ENCODE data around the gene SIPA1L3. TPM values are rescaled to one million over a fixed set of nuclear protein-coding genes. Genes with fewer than 3 reads are reported as not detected.
"Not testable (repeated sequence)": the region's sequence is repeated elsewhere in the genome, so short reads cannot be mapped to it uniquely, and the experiment has no call there.

The SIPA1L3 gene, protein sequence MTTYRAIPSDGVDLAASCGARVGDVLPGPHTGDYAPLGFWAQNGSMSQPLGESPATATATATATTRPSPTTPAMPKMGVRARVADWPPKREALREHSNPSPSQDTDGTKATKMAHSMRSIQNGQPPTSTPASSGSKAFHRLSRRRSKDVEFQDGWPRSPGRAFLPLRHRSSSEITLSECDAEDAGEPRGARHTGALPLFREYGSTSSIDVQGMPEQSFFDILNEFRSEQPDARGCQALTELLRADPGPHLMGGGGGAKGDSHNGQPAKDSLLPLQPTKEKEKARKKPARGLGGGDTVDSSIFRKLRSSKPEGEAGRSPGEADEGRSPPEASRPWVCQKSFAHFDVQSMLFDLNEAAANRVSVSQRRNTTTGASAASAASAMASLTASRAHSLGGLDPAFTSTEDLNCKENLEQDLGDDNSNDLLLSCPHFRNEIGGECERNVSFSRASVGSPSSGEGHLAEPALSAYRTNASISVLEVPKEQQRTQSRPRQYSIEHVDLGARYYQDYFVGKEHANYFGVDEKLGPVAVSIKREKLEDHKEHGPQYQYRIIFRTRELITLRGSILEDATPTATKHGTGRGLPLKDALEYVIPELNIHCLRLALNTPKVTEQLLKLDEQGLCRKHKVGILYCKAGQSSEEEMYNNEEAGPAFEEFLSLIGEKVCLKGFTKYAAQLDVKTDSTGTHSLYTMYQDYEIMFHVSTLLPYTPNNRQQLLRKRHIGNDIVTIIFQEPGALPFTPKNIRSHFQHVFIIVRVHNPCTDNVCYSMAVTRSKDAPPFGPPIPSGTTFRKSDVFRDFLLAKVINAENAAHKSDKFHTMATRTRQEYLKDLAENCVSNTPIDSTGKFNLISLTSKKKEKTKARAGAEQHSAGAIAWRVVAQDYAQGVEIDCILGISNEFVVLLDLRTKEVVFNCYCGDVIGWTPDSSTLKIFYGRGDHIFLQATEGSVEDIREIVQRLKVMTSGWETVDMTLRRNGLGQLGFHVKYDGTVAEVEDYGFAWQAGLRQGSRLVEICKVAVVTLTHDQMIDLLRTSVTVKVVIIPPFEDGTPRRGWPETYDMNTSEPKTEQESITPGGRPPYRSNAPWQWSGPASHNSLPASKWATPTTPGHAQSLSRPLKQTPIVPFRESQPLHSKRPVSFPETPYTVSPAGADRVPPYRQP (N-terminal part only)
- total RNA-seq (10 to 100 TPM in 8 of 10 donors, 1 to 10 TPM in 2; 5.2 to 24.2 (median 12.7) TPM), polyA plus RNA-seq (1 to 10 TPM; 2.8 to 8.4 TPM)
- long read RNA-seq, donor 1, partial matches to known transcripts: 0 of 11 reads
- long read RNA-seq, donor 1, other reads (novel, unspliced or antisense): 11 of 11 reads
- long read RNA-seq, donor 2: 0 reads
- long read RNA-seq, donor 3, partial matches to known transcripts: 0 of 5 reads
- long read RNA-seq, donor 3, other reads (novel, unspliced or antisense): 5 of 5 reads

DNA sequence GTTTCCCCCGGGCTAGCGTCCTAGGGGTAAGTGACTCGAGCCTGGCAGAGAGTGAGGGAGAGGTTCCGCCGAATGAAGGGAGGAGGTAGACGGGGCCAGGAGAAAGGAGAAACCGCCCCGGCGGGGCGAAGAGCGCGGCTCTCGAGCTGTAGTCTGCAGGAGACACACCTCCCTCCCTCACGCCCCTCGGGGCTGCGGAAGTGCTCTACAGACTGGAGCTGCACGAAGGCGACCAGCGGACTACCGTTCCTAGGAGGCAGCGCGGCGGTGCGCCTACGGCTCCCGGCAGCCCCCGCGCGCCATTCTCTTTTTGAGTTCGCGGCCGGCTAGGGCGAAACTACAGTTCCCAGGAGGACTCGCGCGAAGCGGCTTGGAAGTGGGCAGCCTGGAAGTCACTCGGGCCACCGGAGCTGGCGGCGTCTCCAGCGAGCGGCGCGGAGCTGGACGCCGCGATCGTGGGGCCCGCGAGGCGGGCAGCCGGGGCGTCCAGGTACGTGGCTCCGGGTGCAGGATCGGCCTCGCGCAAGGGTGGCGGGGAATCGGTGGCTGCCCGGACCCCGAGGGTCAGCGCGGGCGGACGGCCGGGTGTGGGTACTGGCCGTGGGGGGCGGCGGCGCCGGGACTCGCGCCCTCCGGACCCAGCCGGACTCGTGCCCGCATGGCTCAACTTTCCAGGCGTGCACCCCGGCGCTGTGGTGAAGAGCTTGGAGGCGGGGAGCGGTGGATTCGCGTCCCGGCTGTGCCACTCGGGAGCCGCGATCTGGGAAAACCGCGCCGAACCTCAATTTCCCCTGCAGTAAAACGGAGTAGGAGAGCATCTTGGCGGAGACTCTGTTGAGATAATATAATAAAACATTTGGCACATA is at the start of gene SIPA1L3:
SIPA1L3 (plus strand) TSS at position 340 of the 866 bp plus-strand sequence. CDS start 174,358 bp downstream, outside the sequence.
- H3K4me3 ChIP-seq: peak within 1 kb of the TSS; percentile 63 to 99 (median 88)
- ATAC-seq: peak; percentile 98 to 100 (median 99)
- peaks cover 4 to 24% (median 18%) of the 10 kb centered on the region in 9 donors for H3K4me1 ChIP-seq
- intact Hi-C loops (cut with DNase I): loop anchor here (5.0 to 10.0 kb wide), 10 partner anchors 95 to 430 kb away; partner anchors contain the start of genes CATSPERG (in 3 of the 10) and DPF1 (in 2 of the 10)
- no peaks in the 10 kb centered on the region for H3K9me3 ChIP-seq
- peak within 1 kb of the TSS in 9 of 10 donors; percentile 64 to 88 (median 78) for H3K27ac ChIP-seq
- H3K36me3 ChIP-seq: no peaks in the 10 kb centered on the region
- WGBS, 2 donors: 0% methylated on average over 95 of the region's 95 CpGs
- H3K27me3 ChIP-seq: no peaks in the 10 kb centered on the region
- peak; percentile 94 for DNase-seq
- TF ChIP-seq, protein P1, sequence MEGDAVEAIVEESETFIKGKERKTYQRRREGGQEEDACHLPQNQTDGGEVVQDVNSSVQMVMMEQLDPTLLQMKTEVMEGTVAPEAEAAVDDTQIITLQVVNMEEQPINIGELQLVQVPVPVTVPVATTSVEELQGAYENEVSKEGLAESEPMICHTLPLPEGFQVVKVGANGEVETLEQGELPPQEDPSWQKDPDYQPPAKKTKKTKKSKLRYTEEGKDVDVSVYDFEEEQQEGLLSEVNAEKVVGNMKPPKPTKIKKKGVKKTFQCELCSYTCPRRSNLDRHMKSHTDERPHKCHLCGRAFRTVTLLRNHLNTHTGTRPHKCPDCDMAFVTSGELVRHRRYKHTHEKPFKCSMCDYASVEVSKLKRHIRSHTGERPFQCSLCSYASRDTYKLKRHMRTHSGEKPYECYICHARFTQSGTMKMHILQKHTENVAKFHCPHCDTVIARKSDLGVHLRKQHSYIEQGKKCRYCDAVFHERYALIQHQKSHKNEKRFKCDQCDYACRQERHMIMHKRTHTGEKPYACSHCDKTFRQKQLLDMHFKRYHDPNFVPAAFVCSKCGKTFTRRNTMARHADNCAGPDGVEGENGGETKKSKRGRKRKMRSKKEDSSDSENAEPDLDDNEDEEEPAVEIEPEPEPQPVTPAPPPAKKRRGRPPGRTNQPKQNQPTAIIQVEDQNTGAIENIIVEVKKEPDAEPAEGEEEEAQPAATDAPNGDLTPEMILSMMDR (IDR thresholded peaks at IDR 0.05): peak in 2 of 9 donors; percentile 9 to 16

DNA sequence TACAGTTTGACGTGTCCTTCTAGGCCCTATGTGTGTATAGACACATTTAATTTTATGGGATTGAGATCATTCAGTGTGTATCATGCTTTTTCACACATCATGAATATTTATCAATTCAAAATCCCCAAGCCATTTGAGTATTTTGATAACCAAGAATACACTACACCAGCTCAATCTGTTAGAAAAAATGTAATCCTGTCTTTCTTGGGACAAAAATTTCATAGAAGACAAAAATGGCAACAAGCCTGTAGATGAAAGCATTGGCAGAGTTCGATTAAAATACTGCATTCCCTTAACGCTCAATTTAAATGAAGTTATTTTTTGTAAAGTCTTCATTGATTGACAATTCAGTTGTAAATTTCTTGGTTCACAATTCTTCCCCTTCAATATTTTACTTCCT is 42.5 kb upstream of the SIPA1L3 start:
- Histone ChIP-seq H3K9me3 (peaks cover 0 to 4% (median 0%) of the 10 kb centered on the region in 11 donors), H3K27me3 (peaks cover 0 to 12% (median 0%) of the 10 kb centered on the region in 7 donors), H3K4me1 (no peaks in the 10 kb centered on the region), H3K27ac (no peak overlapping the region), H3K36me3 (no peaks in the 10 kb centered on the region), H3K4me3 (no peak overlapping the region)
- ATAC-seq (no peak), DNase-seq (no peak)
- TF ChIP-seq, protein P1 (IDR thresholded peaks at IDR 0.05): no peak
- WGBS, 2 donors: 86 to 90% methylated on average over 3 of the region's 3 CpGs
- intact Hi-C loops (cut with DNase I): no loop called here

DNA sequence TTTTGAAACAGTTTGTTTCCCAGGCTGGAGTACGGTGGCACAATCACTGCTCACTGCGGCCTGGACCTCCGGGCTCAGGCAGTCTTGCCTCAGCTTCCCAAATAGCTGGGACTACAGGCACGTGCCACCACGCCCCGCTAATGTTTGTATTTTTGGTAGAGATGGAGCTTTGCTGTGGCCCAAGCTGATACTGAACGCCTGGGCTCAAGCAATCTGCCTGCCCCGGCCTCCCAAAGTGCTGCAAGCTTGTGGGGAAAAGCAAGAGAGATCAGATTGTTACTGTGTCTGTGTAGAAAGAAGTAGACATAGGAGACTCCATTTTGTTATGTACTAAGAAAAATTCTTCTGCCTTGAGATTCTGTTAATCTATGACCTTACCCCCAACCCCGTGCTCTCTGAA is 41.1 kb upstream of the SIPA1L3 start:
- ATAC-seq: not testable (repeated sequence)

DNA sequence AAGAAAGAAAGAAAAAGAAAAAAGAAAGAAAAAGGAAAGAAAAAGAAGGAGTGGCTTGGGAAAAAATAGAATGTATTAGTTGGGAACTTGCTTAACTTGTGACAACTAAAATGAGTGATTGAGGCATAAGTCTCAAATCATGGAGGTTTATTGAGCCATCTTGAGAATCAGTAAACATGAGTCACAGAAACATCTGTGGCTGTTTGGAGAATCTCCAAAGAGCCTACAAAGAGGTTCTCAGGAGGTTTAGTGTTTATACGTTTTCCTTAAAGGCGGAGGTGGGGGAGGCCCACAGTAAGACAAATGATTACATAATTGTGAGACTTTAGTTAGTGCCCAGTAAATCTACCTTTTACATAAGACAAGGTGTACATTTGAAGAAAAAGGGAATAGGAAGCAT is 39.2 kb upstream of the SIPA1L3 start:
- Histone ChIP-seq H3K36me3 (no peaks in the 10 kb centered on the region), H3K27ac (no peak overlapping the region), H3K27me3 (peaks cover 0 to 13% (median 0%) of the 10 kb centered on the region in 7 donors), H3K9me3 (peaks cover 0 to 7% (median 0%) of the 10 kb centered on the region in 11 donors), H3K4me1 (no peaks in the 10 kb centered on the region), H3K4me3 (no peak overlapping the region)
- DNase-seq: no peak
- TF ChIP-seq, protein P1 (IDR thresholded peaks at IDR 0.05): no peak
- intact Hi-C loops (cut with DNase I): no loop called here
- 49 to 68% methylated on average over 2 of the region's 2 CpGs for WGBS, 2 donors
- ATAC-seq: no peak

More for the DNA sequence above, 41.1 kb upstream of the SIPA1L3 start:
- H3K27me3 ChIP-seq: peaks cover 0 to 13% (median 0%) of the 10 kb centered on the region in 7 donors
- DNase-seq; H3K36me3 ChIP-seq; intact Hi-C loops (cut with DNase I); H3K9me3 ChIP-seq; H3K4me1 ChIP-seq; H3K27ac ChIP-seq; H3K4me3 ChIP-seq: not testable (repeated sequence)
- WGBS, 2 donors: 85 to 87% methylated on average over 8 of the region's 9 CpGs
